Large intestine (tissue), 3 donors: ENCODE data around the gene DGCR2. TPM values are rescaled to one million over a fixed set of nuclear protein-coding genes. Genes with fewer than 3 reads are reported as not detected.

Source experiments
- DNase-seq, 2 donors: peaks; one replicate each; pipeline versions ENCODE4 v3.0.0 to v3.0.0-alpha.2; 2013
- H3K27ac ChIP-seq: one replicate; pipeline ENCODE4 v1.5.1; 2013; ENCODE audit warnings: low read length
- H3K27me3 ChIP-seq: 2 replicates; pipeline ENCODE4 v1.6.1; 2013; ENCODE audit warnings: low read length; ENCODE audit not compliant: control insufficient read depth, insufficient read depth
- H3K36me3 ChIP-seq: 2 replicates; pipeline ENCODE4 v1.6.1; 2013; ENCODE audit warnings: low read length; ENCODE audit not compliant: control insufficient read depth, insufficient read depth
- H3K4me1 ChIP-seq: one replicate; pipeline ENCODE4 v1.6.1; 2013; ENCODE audit warnings: low read length; ENCODE audit not compliant: control insufficient read depth, insufficient read depth
- H3K4me3 ChIP-seq: one replicate; pipeline ENCODE4 v1.5.1; 2013; ENCODE audit warnings: low read length
- H3K9me3 ChIP-seq: one replicate; pipeline ENCODE4 v1.6.1; 2013; ENCODE audit warnings: mild to moderate bottlenecking, low read depth, low read length, moderate library complexity; ENCODE audit not compliant: control insufficient read depth
- WGBS: methylation state at CpG from one replicate; pipeline ENCODE4 v1.1.5; 2013; ENCODE audit warnings: low lambda C conversion rate; ENCODE audit not compliant: insufficient coverage; 5-methylcytosine and 5-hydroxymethylcytosine counted together
- polyA plus RNA-seq: library from polyadenylated mRNA; unstranded; fragments of 120-200 nt; gene quantifications from one replicate; pipeline ENCODE4 v1.2.1, GENCODE V29; 2013

Gene DGCR2
- polyA plus RNA-seq, 1 donor = 53.1 TPM

DNA sequence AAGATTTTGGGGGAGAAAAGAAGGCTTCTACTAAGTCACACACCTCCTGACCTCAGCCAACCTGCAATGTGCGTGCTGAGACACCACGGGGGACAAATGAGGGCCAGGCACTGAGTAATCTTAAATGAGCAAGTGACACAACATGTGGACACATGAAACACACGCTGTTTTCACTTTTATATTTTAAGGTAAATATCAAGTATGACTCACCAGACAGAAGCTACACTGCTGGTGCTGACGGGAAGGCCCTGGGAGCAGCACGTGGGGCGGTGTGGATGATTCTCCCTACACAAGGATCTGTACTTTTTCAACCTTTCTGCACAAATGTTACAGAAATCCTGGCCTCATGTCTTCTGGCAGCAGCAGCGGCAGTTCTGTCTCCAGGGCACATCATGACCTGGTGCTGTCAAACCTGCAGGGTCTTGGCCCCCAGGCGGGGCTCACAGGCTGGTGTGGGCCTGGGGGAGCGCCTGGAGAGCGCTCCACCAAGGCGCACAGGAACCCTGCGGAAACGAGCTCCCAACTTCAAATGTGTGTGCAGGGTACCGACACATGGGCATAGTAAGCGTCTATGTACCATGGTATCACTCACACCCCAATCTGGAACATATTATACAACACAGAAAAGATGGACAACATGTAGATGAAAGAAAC, 61.7 kb downstream of the DGCR2 start:
- Histone ChIP-seq H3K36me3 (peaks cover 85% of the 10 kb centered on the region), H3K4me1 (peaks cover 12% of the 10 kb centered on the region)
- 100% methylated on average over 3 of the region's 15 CpGs for WGBS

DNA sequence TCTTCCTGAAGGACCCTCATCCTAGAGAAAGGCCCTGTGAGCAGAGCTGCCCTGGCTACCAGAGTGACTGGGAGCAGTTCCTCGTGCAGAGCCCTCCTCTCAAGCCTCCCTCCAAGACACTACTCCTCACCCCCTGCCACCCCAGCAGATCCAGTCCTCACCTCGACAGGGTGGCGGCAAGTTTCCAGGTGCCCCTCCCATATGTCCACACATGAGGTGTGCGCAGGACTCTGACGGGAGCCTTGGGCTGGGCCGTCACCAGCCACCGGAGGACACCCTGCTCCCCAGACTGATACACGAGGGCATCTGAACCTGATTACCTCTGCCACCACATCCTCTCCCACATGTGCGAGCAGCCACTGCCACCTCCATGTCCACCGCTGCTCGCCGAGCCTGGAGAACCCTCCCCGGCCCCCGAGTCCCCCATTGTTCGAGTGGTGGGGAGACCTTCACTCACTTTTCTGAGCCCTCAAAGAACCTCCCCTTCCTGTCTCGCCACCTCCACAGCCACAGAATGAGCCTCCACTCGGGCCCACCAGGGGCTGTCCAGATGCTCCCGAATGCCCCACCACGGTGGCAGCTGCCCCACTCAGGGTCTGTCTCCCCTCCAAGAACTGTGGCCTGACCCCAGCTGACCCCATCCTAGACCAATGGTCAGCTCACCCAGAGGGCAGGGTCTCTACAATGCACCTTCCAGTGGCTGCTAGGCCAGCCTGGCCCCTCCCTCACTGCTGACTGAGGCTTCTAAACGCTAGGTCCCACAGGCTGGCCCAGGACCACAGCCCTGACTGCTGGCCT, 62.5 kb downstream of the DGCR2 start:
- Histone ChIP-seq H3K4me1 (peaks cover 12% of the 10 kb centered on the region), H3K36me3 (peaks cover 77% of the 10 kb centered on the region), H3K27me3 (no peaks in the 10 kb centered on the region), H3K9me3 (no peaks in the 10 kb centered on the region), H3K4me3 (no peak overlapping the region), H3K27ac (no peak overlapping the region)
- no CpG with 5 or more reads among the region's 20 CpGs for WGBS
- DNase-seq = no peak

More for the DNA sequence above, 61.7 kb downstream of the DGCR2 start:
- Histone ChIP-seq H3K27me3 (no peaks in the 10 kb centered on the region), H3K27ac (no peak overlapping the region), H3K9me3 (no peaks in the 10 kb centered on the region), H3K4me3 (no peak overlapping the region)
- no peak for DNase-seq

DNA sequence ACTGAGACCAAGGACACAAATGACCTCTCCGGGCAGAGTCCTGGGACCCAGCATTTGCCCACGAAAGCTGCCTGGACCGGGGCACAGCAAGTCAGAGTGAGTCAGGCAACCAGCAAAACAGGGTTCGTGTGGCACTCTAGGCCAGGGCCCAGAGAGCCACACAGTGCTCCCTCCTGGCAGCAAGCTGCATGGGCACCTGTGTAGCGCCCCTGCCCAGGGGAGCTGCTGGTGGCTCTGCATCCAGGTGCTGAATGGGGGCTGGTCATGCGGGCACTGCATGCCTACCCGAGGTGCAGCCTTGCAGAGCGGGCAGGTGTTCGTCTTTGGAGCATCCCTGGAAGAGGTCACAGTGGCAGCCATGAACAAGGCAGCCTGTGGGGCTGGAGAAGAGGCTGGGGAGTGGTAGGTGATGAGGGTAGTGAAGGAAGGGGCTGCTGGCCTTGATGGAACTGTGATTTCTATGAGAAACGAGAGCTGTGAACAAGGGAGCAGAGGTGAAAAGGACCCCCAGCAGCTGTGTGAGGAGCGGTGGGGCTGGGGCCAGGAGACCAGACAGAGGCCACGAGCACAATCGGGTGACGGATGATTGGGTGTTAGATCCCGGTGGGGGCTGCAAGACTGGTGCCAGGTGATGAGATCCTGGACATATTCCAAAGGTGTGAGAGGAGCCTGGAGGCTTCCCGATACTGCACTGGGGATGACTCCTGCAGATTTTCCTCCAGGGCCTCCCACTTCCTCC, 63.3 kb downstream of the DGCR2 start:
- no peak for DNase-seq
- Histone ChIP-seq H3K4me1 (peaks cover 12% of the 10 kb centered on the region), H3K27ac (no peak overlapping the region), H3K9me3 (no peaks in the 10 kb centered on the region), H3K36me3 (peaks cover 69% of the 10 kb centered on the region), H3K27me3 (no peaks in the 10 kb centered on the region), H3K4me3 (no peak overlapping the region)
- no CpG with 5 or more reads among the region's 16 CpGs for WGBS

DNA sequence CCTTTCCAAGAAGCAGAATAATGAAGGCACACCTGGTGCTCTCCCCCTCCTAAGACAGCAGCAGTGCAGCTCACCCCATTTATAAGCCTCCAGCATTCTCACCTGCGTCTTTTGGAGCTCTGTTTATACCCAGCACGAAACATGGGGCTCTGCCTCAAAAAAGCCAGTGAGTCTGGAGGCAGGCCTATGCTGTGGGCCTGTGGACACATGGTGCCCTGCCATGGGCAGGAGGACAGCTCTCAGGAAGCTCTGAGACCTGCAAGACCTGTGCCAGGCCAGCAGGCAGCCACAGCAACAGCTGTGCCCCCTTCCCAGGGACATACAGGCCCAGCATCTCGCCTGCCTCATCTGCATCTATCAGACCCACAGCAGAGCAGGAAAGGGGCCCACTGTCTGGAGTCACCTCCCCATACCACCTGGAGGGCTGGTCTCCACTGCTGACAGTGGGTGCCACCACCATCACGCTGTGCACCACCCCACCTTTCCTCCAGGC, 64.2 kb downstream of the DGCR2 start:
- no peak for DNase-seq
- no peaks in the 10 kb centered on the region for H3K27me3 ChIP-seq
- no peak overlapping the region for H3K27ac ChIP-seq
- no peaks in the 10 kb centered on the region for H3K9me3 ChIP-seq
- H3K4me1 ChIP-seq = peaks cover 12% of the 10 kb centered on the region
- no CpG with 5 or more reads among the region's 4 CpGs for WGBS
- no peak overlapping the region for H3K4me3 ChIP-seq
- H3K36me3 ChIP-seq = peaks cover 69% of the 10 kb centered on the region

DNA sequence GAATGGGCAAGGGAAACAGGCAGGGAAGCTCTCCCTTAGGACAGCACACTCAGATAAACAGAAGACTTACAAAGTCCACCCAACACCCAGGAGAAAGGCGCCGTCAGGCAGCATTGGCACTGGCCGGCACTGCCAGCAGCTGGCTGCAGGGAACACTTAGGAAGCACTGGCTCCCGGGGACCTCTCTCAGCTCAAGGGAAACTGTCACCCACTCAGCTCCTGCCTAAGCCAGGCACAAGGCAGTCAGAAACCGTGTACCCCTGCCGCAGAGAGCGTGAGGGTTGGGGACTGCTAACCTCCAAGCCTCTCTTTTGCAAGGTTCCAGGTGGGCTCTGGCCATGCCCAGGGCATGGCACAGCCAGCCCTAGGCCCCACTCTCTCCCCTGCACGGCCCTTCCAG, 64.7 kb downstream of the DGCR2 start:
- H3K27me3 ChIP-seq = no peaks in the 10 kb centered on the region
- H3K4me1 ChIP-seq = peaks cover 7% of the 10 kb centered on the region
- H3K9me3 ChIP-seq = no peaks in the 10 kb centered on the region
- WGBS = no CpG with 5 or more reads among the region's 8 CpGs
- no peak for DNase-seq
- peaks cover 69% of the 10 kb centered on the region for H3K36me3 ChIP-seq
- no peak overlapping the region for H3K4me3 ChIP-seq
- H3K27ac ChIP-seq = no peak overlapping the region

DNA sequence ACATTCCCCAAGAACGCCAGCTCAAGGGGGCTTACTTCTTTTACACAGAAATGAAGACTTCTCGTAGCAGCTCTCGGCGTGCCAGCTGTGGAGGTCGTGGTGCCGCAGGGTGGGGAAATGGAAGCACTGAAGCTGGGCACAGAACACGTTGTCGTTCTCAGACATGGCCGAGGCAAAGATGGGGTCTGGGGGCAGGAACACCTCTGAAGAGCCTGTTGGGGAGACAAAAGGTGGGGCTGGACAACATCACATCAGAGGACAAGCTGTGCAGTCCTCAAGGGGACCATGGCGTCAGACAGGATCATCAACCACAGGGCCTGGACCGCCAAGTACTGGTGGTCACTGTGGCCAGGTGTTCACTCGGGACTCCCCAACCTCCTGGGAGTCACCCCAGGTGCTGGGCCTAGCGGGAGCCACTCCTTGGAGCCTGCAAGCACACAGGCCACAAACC, 65.2 kb downstream of the DGCR2 start:
- no peak for DNase-seq
- H3K36me3 ChIP-seq = peaks cover 69% of the 10 kb centered on the region
- H3K4me1 ChIP-seq = peaks cover 2% of the 10 kb centered on the region
- H3K4me3 ChIP-seq = no peak overlapping the region
- H3K27me3 ChIP-seq = no peaks in the 10 kb centered on the region
- WGBS = no CpG with 5 or more reads among the region's 13 CpGs
- no peak overlapping the region for H3K27ac ChIP-seq
- H3K9me3 ChIP-seq = no peaks in the 10 kb centered on the region

DNA sequence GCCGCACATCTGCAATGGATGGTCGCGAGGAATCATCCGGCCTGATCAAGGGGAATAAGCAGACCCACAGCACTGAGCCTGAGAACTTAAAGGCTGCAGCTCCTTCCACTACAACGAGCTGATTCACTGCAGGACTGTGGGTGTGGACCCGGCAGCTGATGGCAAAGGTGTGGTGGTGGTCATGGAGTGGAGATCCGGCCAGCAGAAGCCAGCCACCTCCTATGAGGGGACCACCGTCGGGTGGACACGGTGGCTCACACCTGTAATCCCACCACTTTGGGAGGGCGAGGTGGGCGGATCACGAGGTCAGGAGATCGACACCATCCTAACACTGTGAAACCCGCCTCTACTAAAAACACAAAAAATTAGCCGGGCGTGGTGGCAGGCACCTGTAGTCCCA, 66.4 kb downstream of the DGCR2 start:
- no peak overlapping the region for H3K4me3 ChIP-seq
- H3K9me3 ChIP-seq = no peaks in the 10 kb centered on the region
- no peaks in the 10 kb centered on the region for H3K27me3 ChIP-seq
- DNase-seq = no peak
- WGBS = no CpG with 5 or more reads among the region's 17 CpGs
- no peak overlapping the region for H3K27ac ChIP-seq
- H3K4me1 ChIP-seq = no peaks in the 10 kb centered on the region
- H3K36me3 ChIP-seq = peaks cover 64% of the 10 kb centered on the region

DNA sequence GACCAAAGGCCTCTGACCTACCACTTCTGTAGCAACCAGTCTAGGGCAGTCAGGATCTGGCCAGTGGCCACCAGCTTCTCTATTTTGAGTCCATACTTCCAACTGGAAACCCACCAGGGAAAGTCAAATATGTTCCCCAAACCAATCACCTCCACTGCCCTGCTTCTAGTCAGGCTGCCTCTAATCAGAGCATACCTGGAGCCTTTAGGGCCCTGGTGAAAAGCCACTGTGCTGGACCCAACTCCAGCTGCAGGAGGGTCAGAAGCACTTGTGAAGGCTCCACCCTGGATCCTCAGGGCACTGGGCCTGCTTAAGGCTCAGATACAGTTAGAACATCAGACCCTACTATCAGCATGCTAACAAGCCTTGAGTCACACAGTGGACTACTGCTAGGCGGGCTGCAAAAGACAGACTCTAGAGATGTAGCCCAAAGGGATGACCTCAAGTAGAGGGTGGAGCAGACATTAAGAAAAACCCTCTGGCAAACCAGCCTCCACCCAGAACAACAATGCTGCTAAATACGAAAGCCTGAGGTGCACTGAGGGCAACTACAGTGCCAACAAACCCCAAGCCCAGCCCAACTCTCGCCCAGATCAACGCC, 69.2 kb downstream of the DGCR2 start:
- DNase-seq = no peak
- H3K36me3 ChIP-seq = peaks cover 53% of the 10 kb centered on the region

DNA sequence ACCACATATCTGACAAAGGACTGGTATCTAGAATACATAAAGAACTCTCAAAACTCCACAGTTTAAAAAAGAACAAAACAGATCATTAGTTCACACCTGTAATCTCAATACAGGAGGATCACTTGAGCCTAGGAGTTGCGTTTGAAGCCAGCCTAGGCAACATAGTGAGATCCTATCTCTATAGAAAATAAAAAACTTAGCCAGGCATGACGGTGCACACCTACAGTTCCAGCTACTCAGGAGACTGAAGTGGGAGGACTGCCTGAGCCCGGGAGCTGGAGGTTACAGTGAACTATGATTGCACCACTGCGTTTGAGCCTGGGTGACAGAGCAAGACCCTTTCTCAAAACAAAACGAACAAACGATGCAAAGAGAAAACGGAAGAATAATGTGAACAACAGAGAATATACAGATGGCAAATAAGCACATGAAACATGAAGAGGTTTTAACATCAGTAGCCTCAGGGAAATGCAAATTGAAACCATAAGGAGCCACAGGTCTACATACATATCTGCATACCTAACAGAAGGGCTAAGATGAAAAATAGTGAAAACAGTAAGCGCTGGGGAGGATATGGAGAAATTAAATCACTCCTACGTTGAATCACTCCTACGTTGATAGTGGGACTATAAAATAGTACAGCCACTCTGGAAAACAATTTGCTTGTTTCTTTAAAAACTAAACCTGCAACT, 70.7 kb downstream of the DGCR2 start:
- H3K9me3 ChIP-seq = no peaks in the 10 kb centered on the region
- H3K4me1 ChIP-seq = no peaks in the 10 kb centered on the region
- 92% methylated on average over 7 of the region's 10 CpGs for WGBS
- DNase-seq = no peak
- no peak overlapping the region for H3K4me3 ChIP-seq
- H3K27me3 ChIP-seq = no peaks in the 10 kb centered on the region
- H3K36me3 ChIP-seq = peaks cover 56% of the 10 kb centered on the region
- H3K27ac ChIP-seq = no peak overlapping the region

More for the DNA sequence above, 69.2 kb downstream of the DGCR2 start:
- Histone ChIP-seq H3K4me3 (no peak overlapping the region), H3K27ac (no peak overlapping the region), H3K27me3 (no peaks in the 10 kb centered on the region), H3K9me3 (no peaks in the 10 kb centered on the region), H3K4me1 (no peaks in the 10 kb centered on the region)
- WGBS = no CpG with 5 or more reads among the region's 4 CpGs
